Ascending aorta (tissue), 2 donors: ENCODE measurements around the gene PAGR1. TPM values are rescaled to one million over a fixed set of nuclear protein-coding genes. Genes with fewer than 3 reads are reported as not detected.

Source experiments
- DNase-seq, 2 donors: peaks; one replicate each; pipeline ENCODE4 v3.0.0-alpha.2; 2019; ENCODE audit warnings: low spot score in 2 of 2
- H3K27ac ChIP-seq, 2 donors: fragments of 200-600 bp; sonication (generic); one replicate each; pipeline ENCODE4 v1.5.1; 2016 to 2017; ENCODE audit warnings: mild to moderate bottlenecking in 1 of 2
- H3K27me3 ChIP-seq: fragments of 200-600 bp; sonication (generic); one replicate; pipeline ENCODE4 v1.5.1; 2017
- H3K36me3 ChIP-seq, 2 donors: fragments of 200-600 bp; sonication (generic); one replicate each; pipeline ENCODE4 v1.5.1; 2016
- H3K4me1 ChIP-seq, 2 donors: fragments of 200-600 bp; sonication (generic); one replicate each; pipeline ENCODE4 v1.5.1; 2016 to 2017; ENCODE audit warnings: mild to moderate bottlenecking in 1 of 2
- H3K4me3 ChIP-seq, 2 donors: fragments of 200-600 bp; sonication (generic); one replicate each; pipeline ENCODE4 v1.5.1; 2016 to 2017; ENCODE audit warnings: mild to moderate bottlenecking in 1 of 2
- H3K9me3 ChIP-seq, 2 donors: fragments of 200-600 bp; sonication (generic); one replicate each; pipeline ENCODE4 v1.5.1; 2016
- intact Hi-C: fragments of 100-400 bp; cut with DNase I; formaldehyde crosslinking; loops from one replicate; pipeline ENCODE4 v1.15.1; 2023
- total RNA-seq: library from RNA; depleted of rRNA; stranded (reverse); fragments of >200 nt; gene quantifications from one replicate; pipeline ENCODE4 v1.1.0, GENCODE V29; 2016
- TF ChIP-seq, protein P1 (sequence below), 3 experiments: fragments of 200-600 bp in 2 of 3; fragments of 450-650 bp in 1 of 3; sonication (generic) in 2 of 3; IDR thresholded peaks; one replicate each; pipeline ENCODE4 v1.5.1; 2016 to 2019; ENCODE audit warnings: antibody characterized with exemption in 3 of 3, mild to moderate bottlenecking in 1 of 3, moderate library complexity in 1 of 3

Gene PAGR1
- total RNA-seq, 1 donor from 2014 or later, result 54.3 TPM

DNA sequence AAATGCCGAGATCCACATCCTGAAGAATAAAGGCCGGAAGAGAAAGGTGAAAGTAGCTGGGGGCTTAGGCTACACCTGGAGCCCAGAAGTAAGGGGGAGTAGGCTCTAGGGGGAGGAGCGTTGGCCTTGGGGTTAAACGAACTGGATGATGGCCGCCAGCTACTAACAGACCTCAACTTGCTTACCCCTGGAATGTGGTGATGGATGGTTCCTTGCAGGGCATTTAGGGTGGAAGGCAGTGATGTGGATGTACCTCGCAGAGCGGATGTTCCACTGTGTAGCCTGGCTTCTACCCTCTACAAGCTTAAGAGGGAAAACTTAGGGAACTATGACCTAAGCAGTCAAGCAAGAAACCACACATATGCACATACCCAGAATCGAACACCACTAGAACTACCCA, 11.9 kb upstream of the PAGR1 start:
- TF ChIP-seq, protein P1, sequence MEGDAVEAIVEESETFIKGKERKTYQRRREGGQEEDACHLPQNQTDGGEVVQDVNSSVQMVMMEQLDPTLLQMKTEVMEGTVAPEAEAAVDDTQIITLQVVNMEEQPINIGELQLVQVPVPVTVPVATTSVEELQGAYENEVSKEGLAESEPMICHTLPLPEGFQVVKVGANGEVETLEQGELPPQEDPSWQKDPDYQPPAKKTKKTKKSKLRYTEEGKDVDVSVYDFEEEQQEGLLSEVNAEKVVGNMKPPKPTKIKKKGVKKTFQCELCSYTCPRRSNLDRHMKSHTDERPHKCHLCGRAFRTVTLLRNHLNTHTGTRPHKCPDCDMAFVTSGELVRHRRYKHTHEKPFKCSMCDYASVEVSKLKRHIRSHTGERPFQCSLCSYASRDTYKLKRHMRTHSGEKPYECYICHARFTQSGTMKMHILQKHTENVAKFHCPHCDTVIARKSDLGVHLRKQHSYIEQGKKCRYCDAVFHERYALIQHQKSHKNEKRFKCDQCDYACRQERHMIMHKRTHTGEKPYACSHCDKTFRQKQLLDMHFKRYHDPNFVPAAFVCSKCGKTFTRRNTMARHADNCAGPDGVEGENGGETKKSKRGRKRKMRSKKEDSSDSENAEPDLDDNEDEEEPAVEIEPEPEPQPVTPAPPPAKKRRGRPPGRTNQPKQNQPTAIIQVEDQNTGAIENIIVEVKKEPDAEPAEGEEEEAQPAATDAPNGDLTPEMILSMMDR (IDR thresholded peaks at IDR 0.05), result no peak
- H3K36me3 ChIP-seq, result peaks cover 13 to 24% of the 10 kb centered on the region in 2 donors
- DNase-seq, result no peak
- H3K4me3 ChIP-seq, result peak overlapping the region in 1 of 2 donors; percentile 68
- H3K27me3 ChIP-seq, result no peaks in the 10 kb centered on the region
- H3K9me3 ChIP-seq, result no peaks in the 10 kb centered on the region
- intact Hi-C loops, result loop anchor here (2.0 to 10.0 kb wide), 2 partner anchors 59 to 1651 kb away; partner anchors contain the start of genes ARMC5 and CDIPT
- H3K4me1 ChIP-seq, result peaks cover 10 to 17% of the 10 kb centered on the region in 2 donors
- peak overlapping the region; percentile 95 to 99 for H3K27ac ChIP-seq

DNA sequence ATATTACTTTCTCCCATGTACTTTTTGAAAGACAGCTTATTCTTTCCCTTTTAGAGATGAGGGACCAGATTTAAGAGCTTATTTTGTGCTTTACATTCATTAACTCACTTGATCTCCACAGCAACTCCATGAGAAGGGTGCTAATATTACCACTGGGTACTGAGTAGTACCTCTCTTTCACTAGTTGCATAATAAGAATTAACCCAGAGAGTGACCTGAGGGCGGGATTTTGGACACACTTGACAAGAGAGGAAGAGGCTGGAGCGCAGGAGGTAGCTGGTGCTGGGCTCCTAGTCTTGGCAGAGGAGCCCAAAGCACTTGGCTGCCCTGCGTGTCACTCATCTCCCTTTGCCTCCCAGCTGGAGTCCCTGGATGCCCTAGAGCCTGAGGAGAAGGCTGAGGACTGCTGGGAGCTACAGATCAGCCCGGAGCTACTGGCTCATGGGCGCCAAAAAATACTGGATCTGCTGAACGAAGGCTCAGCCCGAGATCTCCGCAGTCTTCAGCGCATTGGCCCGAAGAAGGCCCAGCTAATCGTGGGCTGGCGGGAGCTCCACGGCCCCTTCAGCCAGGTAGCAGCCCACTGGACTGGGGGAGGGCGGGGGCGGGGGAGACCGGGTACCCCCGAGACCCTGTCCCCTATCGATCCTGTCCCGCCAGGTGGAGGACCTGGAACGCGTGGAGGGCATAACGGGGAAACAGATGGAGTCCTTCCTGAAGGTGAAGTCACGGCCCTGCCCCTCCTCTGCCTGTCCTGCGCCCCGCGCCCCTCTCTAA, 11.3 kb upstream of the PAGR1 start:
- Histone ChIP-seq H3K27me3 (no peaks in the 10 kb centered on the region), H3K27ac (peak overlapping the region; percentile 95 to 99), H3K4me3 (peak overlapping the region; percentile 68 to 87), H3K9me3 (no peaks in the 10 kb centered on the region), H3K36me3 (peaks cover 13 to 24% of the 10 kb centered on the region in 2 donors), H3K4me1 (peaks cover 15 to 23% of the 10 kb centered on the region in 2 donors)
- TF ChIP-seq, protein P1 (IDR thresholded peaks at IDR 0.05), result no peak
- intact Hi-C loops, result loop anchor here (1.0 to 10.0 kb wide), 7 partner anchors 14 to 1650 kb away; partner anchors contain the start of genes ALDOA, ARMC5, CDIPT and HIRIP3
- no peak for DNase-seq

DNA sequence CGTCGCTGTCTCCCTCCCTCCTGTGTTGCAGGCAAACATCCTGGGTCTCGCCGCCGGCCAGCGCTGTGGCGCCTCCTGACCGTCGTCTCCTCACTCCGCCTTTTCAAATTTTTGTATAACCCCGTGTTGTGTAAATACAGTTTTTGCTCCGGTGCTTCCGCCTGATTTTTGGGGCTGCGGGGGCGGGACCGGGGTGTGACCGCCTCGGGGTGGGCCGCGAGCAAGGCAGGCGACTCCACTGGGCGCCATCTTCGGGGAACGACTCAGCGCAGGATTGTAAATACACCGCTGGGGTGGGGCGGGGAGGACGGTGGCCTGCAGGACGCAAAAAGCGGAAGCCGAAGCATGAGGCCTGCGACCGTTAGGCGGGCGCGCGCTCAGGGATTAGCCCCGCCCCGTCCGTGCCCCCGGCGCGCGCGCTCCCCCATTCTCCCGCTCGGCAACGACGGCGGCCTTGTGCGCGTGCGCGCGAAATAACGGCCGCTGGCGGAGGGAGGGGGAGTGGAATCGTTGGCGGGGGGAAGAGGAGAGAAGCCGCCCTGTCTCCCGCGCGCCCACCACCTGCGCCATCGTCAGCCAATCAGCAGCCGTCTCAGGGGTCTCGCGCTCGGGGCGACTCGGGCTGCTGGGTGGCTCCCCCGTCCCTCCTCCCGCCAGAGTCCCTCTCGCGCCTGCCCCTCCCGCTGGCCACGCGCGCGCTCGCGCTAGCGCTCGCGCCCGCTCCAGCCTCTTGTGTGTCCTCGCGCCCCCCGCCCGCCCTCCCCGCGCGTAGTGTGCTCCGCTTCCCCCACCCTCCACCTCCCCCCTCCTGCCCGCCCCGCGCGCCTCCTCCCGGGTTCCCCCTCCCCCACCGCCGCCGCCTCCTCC, 10.5 kb upstream of the PAGR1 start:
- H3K27me3 ChIP-seq, result no peaks in the 10 kb centered on the region
- H3K36me3 ChIP-seq, result peaks cover 14 to 25% of the 10 kb centered on the region in 2 donors
- peak overlapping the region; percentile 68 to 87 for H3K4me3 ChIP-seq
- TF ChIP-seq, protein P1 (IDR thresholded peaks at IDR 0.05), result peak in 2 of 3 experiments; percentile 10 to 12
- DNase-seq, result peak; percentile 89 to 98
- peak overlapping the region; percentile 95 to 99 for H3K27ac ChIP-seq
- peaks cover 15 to 30% of the 10 kb centered on the region in 2 donors for H3K4me1 ChIP-seq
- intact Hi-C loops, result loop anchor here (1.0 to 10.0 kb wide), 8 partner anchors 15 to 1649 kb away; partner anchors contain the start of genes ALDOA, ARMC5, CDIPT and HIRIP3
- H3K9me3 ChIP-seq, result no peaks in the 10 kb centered on the region

DNA sequence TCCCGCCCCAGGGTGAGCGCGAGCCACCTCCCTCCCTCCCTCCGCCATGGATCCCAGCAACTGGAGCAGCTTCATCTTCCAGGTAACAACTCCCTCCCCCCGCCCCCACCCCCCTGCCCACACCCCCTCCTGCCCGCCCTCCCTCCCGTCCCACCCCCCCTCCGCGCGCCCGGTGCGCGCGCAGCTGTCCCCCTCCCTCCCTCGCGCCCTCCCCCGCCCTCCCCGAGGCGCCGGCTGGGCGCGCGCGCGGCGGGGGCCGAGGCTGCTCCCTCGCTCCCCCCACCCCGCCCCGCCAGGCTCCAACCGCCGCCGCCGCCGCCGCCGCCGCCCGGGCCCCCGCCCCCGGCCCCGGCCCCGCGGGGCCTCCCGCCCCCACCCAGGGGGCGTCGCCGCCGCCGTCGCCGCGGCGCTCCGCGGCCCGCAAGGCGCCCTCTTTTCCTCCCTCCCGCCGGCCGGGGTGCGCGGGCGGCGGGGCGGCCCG, 9.8 kb upstream of the PAGR1 start, which contains the start of gene MAZ:
Gene MAZ, plus strand, starts transcription at position 431 of the 481 bp plus-strand sequence. CDS start 173 bp downstream, outside the sequence.
- DNase-seq, result no peak

More for the DNA sequence above, 9.8 kb upstream of the PAGR1 start, which contains the start of gene MAZ:
- Histone ChIP-seq H3K4me1 (peaks cover 18 to 34% of the 10 kb centered on the region in 2 donors), H3K27me3 (no peaks in the 10 kb centered on the region), H3K4me3 (peak within 1 kb of the TSS; percentile 75 to 87), H3K36me3 (peaks cover 14 to 22% of the 10 kb centered on the region in 2 donors), H3K27ac (peak within 1 kb of the TSS; percentile 95 to 99), H3K9me3 (no peaks in the 10 kb centered on the region)
- TF ChIP-seq, protein P1 (IDR thresholded peaks at IDR 0.05), result no peak
- intact Hi-C loops, result loop anchor here (2.0 to 10.0 kb wide), 6 partner anchors 43 to 1649 kb away; partner anchors contain the start of genes ALDOA, ARMC5, HIRIP3 and INO80E
